GM19455 (cell line): ENCODE measurements around the gene AP2B1.

ENCODE experiments used
- ATAC-seq: cut with Tn5 transposase; IDR thresholded peaks from one replicate; pipeline ENCODE4 v1.9.1; 2021; ENCODE audit not compliant: unreplicated experiment

Gene AP2B1

DNA sequence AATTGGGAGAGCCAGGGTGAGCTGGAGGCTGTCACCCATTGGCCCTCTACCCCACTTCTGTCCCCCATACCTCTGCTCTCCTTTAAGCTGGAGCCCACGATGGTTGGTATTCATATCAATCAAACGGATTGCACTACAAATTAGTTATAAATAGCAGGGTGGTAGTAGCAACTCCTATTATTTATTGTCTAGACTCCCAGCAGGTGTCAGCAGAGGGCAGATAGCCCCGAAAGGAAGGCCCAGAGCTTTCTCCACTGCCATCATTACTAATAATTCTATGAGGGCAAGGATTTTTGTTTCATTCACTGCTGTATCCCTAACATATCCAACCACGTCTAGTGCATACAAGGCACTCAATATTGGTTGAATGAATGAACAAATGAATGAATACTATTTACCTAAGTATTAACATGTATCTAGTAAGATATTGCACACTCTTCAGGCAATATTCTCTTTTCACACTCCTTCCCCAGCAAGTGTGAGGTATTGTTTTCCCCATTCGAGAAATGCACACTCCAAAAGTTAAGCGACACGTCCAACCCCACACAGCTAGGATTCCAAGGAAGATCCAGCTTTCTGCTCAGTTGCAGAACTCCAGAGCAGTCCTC, 179.9 kb downstream of the AP2B1 start:
- ATAC-seq, result no peak

DNA sequence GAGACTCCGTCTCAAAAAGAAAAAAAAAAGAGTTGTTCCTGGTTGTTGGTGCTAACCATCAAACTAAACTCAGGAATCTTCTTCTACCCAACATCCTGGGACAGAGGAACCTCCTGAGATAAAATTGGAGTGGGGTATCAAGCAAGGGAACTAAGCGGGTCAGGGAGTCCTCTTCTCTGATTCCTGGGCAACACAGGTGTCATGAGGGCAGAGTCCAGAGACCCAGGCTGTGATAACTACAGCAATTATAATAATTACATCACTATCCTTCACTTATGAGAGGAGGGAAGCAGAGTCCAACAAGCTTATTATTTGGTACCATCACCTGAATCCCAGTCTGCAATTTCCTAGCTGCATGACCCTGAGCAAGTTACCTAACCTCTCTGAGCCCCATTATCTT, 181.7 kb downstream of the AP2B1 start:
- no peak for ATAC-seq

DNA sequence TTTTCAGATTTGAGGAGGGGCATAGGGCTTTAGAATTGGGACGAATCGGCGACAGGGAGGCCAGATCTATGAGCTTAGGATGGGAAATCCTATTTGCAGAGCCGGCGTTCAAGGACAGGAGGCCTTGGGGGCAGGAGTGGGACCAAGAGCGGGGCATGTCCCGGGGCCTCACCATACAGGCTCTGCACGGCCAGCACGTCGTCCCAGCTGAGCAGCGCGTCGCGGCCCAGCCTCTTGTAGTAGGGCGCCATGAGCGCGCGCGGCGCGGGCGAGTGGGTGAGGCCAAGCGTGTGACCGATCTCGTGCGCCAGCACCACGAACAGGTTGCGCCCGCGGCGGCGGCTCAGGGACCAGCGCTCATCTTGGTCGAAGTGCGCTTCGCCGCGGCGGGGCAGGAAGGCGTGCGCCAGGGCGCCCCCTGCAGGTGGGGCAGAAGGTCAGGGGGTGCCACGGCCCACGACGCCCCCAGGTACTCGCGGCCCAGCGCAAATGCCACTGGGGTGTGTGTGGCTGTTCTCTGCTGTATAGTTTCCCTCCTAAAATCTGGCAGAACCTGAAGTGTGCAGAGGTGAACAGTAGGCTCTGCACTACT, 182.9 kb downstream of the AP2B1 start:
- no peak for ATAC-seq

DNA sequence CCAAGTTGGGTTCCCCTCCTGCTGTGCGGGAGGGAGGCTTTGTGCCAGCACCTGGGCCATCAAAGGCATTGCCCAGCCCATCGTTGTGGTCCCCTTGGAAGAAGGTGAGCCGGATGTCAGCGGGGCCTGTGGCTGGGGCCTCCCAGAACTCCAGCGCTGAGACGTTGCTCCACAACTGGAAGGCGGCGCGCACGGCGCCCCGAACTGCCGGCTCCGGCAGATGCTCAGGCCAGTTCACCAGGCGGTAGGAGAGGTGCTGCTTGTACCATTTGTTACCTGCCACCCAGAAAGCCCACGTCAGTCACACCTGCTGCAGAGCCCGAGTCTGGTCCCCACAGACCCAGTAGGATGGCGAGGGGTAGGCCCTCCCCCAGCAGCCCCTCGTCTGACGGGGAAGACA, 186.0 kb downstream of the AP2B1 start:
- no peak for ATAC-seq

DNA sequence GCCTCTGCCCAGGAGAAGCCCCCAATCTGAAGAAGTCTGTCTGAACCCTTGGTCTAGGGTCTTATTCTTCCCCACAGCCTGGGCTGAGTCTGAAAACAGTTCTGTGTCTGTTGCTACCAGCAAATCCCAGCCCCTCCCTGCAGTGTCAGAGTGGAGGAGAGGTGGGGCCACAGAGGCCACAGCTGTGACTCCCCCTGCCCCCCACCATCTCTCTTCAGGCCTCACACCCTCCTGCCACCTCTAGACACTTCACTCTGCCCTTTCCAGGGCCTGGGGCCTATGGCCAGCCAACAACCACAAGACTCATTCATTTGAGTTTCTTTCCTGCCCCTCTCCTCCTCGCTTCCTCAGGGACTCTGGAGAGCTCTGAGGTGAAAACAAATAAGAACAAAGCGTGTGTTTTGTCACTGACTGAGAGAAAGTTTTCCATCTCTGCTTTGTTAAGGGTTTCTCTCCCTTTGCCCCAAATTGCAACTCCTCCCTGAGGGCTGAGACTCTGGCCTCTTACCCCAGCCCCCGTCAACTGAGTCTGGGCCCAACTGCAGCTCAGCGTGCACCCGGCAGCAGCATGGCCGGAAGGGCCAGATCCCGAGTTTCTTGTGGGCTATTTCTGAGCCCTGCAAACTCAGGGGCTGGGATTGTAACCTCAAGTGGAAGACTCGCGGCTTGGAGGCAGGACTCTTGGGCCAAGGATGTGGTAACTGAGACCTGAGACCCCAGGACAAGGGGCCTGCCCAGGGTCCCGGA, 186.7 kb downstream of the AP2B1 start:
- ATAC-seq, result no peak

DNA sequence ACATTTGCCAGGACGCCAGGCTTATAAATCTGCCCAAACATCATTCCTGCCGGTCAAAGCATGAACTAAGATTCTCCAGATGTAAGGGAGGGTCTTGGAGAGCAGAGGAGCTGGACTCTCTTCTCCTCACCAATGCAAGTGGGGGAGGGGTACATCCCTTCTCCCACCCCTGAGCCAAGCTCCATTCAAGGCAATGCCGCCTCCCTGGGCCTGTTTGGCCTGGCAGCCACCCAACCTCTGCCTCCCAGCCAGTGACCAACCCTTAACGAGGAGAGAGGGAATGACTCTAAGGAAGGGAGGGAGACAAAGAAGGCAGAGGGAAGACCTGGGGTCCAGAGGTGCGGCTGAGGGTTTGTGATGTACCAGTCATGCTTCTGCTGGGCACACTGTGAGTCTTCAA, 187.4 kb downstream of the AP2B1 start:
- no peak for ATAC-seq

DNA sequence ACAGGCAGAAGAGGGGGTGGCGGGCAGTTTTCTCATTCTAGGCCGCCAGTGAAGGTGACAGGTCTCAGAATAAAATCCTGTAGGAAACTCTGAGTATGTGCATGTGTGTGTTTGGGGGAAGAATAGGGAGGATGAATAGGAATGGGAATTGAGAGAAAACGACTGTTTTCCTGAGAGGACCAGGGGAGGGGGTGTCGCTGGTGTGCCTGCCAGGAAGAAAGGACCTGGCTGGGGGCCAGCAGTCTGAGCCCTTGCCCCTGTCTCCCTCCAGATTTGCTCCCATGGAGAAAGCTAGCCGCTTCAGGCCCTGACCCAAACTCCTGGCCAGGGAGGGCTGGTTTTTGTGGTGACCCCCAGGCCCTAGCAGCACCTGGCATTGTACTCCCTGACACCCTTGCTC, 187.9 kb downstream of the AP2B1 start:
- no peak for ATAC-seq

DNA sequence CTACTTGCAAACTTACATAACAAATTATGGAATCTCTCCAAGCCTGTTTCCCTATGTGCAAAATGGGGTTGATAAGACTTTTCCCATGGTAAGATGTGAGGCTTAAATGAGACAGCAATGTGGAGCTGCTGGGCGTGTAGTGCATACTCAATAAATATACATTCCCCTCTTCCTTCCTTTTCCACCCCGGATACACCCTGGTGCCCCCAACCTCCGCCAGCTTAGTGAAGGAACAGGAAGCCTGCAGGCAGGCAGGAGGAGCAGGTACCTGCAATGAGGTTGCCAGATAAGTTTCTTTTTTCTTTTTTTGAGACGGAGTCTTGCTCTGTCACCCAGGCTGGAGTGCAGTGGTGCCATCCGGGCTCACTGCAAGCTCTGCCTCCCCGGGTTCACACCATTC, 188.5 kb downstream of the AP2B1 start:
- no peak for ATAC-seq
